22Rv1 (cell line): ENCODE data around the gene KCNQ2.

Experiments
- ZFX ChIP-seq: fragments of 450-650 bp; IDR thresholded peaks from 2 replicates; pipeline ENCODE4 v1.6.1; 2017; ENCODE audit warnings: antibody characterized with exemption, borderline replicate concordance
- TF ChIP-seq, protein P1 (sequence below): fragments of 450-650 bp; IDR thresholded peaks from 2 replicates; pipeline ENCODE4 v1.5.1; 2017; ENCODE audit warnings: mild to moderate bottlenecking

DNA sequence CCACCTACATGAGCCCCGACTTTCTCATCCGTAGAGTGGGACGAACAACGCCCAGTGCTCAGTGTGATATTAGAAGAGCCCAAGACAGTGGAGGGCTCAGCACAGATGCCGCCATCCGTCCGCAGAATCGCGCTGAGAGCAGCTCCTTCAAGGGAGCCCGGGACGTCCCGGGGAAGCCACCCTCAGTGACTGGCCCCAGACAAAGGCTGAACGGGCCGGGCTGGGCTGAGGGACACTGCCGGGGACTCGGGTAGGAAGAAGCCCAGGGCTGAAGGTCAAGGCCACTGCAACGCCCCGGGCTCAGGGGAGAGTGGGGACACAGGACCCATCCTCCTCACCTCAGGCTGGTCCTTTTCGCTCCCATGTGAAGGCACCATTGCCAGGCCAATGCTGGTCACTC, 98.5 kb downstream of the KCNQ2 start:
- no peak for TF ChIP-seq ZFX
- TF ChIP-seq, protein P1, sequence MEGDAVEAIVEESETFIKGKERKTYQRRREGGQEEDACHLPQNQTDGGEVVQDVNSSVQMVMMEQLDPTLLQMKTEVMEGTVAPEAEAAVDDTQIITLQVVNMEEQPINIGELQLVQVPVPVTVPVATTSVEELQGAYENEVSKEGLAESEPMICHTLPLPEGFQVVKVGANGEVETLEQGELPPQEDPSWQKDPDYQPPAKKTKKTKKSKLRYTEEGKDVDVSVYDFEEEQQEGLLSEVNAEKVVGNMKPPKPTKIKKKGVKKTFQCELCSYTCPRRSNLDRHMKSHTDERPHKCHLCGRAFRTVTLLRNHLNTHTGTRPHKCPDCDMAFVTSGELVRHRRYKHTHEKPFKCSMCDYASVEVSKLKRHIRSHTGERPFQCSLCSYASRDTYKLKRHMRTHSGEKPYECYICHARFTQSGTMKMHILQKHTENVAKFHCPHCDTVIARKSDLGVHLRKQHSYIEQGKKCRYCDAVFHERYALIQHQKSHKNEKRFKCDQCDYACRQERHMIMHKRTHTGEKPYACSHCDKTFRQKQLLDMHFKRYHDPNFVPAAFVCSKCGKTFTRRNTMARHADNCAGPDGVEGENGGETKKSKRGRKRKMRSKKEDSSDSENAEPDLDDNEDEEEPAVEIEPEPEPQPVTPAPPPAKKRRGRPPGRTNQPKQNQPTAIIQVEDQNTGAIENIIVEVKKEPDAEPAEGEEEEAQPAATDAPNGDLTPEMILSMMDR = no peak
